Left cardiac atrium (tissue), 4 donors: ENCODE data around the gene TXNL4A. TPM values are rescaled to one million over a fixed set of nuclear protein-coding genes. Genes with fewer than 3 reads are reported as not detected.

Experiments used
- ATAC-seq, 2 donors: fragments of 200-7000 bp; cut with Tn5 transposase; one replicate each; pipeline ENCODE4 v1.9.1; 2020; ENCODE audit warnings: mild to moderate bottlenecking in 2 of 2, moderate library complexity in 2 of 2
- DNase-seq: peaks from one replicate; pipeline ENCODE4 v3.0.0-alpha.2; 2020
- intact Hi-C, 2 donors: fragments of 100-400 bp; cut with DNase I; formaldehyde crosslinking; loops; one replicate each; pipeline versions ENCODE4 v1.14.1 to v1.15.1; 2022 to 2023
- total RNA-seq, 2 donors: library from RNA; stranded (reverse); fragmentation: NEBNext Ultra II Directional; extraction: Animal tissue kit (Norgen Biotek cat#: 25700); gene quantifications; one replicate each; pipeline ENCODE4 v1.2.1, GENCODE V29; 2021
- donor health status: DM: no; HTN: yes; CAD: no.
- donor health status: DM: no; HTN: yes; CAD: no; lungs with severe emphysema.
- donor health status: DM: yes; HTN: yes; CAD: no.
- donor health status: Dilated cardiomyopathy.

TXNL4A gene
- total RNA-seq, 2 donors from 2014 or later: 92.0 to 114 TPM

- intact Hi-C loops: no loop called here
- no peak for DNase-seq
- no peak for ATAC-seq
Measured at GRCh38 chr18:79954791-79955190, 33.6 kb downstream of the TXNL4A start.

DNA sequence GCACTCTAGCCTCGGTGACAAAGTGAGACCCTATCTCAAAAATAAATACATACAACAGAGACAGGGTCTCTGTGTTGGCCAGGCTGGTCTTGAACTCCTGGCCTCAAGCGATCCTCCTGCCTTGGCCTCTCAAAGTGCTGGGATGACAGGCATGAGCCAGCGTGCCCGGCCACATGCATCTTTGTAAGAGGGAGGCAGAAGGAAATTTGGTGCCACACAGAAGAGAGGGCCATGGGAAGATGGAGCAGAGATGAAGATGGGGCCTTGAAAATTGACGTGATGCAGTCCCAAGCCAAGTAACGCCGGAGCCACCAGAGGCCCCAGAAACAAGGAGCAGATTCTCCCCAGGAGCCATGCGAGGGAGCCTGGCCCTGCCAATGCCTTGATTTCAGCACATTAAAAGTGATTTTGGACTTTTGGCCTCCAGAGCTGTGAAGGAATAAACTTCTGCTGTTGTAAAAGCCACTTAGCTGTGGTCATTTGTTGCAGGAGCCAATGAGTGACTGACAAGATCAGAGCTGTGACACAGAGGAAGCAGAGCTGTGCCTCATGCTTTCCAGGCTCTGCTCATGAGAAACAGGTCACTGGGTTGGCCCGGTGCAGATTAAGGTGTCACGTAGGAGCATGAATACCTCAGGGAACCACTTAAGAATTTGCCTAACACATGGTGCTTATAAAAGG, 34.3 kb downstream of the TXNL4A start:
- intact Hi-C loops: no loop called here
- DNase-seq: no peak
- ATAC-seq: no peak

DNA sequence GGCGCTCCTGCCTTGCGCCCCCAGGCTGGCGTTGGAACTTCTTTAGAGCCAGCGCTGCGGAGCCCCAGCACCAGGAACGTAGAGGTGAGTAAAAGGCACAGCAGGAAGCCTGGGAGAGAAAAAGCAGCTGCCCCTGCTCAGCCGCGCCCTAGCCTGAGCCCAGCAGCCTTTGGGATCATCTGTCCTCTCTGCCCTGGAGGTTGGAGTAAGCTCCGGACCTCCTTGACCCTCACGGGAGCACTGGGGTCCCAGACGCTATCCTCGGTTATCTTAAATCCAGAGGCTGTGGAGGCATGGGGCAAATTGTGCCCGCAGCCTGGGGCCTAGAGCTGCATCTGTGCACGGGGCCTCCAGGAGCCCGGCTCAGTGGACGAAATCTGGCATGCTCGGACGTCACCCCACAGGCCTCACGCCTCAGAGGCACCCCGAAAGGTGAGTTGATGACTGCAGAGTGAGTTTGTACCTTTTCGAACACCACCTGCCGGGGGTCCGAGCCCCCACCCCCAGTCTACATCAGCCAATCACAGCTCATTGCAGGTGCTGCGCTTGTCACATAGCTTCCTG, 35.3 kb downstream of the TXNL4A start:
- ATAC-seq (no peak), DNase-seq (no peak)
- intact Hi-C loops: no loop called here

- no peak for DNase-seq
- intact Hi-C loops: no loop called here
Measured at GRCh38 chr18:79952456-79952995, 35.8 kb downstream of the TXNL4A start.

DNA sequence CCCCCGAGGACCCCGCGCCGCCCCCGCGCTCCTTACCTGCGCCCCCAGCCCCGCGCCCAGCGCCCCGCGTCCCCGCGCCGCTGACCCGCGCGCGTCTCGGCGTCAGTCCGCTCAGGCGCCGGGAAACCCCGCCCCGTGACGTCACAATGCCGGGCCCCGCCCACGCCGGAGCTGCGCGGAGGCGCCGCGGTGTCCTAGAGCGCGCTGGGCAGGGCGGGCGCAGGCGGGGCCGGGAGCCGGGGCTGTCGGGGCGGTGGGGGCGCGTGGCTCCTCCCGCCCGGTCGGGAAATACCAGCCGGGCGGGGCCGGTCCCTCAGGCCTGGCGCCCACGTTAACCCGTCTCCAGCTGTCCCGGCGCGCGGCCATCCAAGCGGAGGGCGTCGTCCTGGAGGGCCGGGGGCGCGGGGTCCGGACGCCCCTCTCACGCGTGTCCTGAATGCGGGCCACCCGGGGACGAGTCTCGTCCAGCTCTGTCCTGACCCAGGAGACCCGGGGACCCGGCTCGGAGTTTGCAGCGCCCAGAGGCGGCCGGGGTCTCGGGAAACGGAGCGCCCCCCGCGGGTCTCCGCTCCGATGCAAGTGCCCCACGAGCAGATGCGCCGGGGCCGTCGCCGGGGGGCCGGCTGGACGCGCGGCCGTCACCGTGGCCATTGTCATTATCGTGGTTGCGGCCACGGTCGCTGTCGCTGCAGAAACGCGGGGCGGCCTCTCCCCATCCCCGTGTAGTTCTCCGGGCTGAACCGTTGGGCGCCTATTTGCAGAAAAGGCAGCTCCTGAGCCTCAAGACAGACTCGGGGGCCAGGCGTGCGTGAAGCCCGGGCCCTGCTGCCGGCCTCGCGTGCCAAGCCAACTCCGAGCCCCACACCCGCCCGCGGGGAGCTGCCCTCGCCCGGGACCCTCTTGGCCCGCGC, 36.6 kb downstream of the TXNL4A start, which contains the start of gene SLC66A2:
Gene SLC66A2, minus strand, starts transcription at position 109 of the 911 bp plus-strand sequence. CDS start 727 bp downstream, outside the sequence.
- intact Hi-C loops: no loop called here
- ATAC-seq: peak; percentile 94 to 96
- peak; percentile 93 for DNase-seq

More at GRCh38 chr18:79952456-79952995, 35.8 kb downstream of the TXNL4A start:
- peak in 1 of 2 donors; percentile 1 for ATAC-seq

GRCh38 chr18:79950515-79951341, 37.6 kb downstream of the TXNL4A start:
- intact Hi-C loops: no loop called here
- DNase-seq (no peak), ATAC-seq (peak; percentile 48 to 50)

- ATAC-seq (no peak), DNase-seq (peak; percentile 65)
- intact Hi-C loops: no loop called here
Measured at GRCh38 chr18:79949697-79950487, 38.5 kb downstream of the TXNL4A start.

GRCh38 chr18:79948719-79949411, 39.5 kb downstream of the TXNL4A start:
- intact Hi-C loops: no loop called here
- DNase-seq: no peak
- no peak for ATAC-seq

GRCh38 chr18:79947881-79948610, 40.3 kb downstream of the TXNL4A start:
- ATAC-seq (no peak), DNase-seq (no peak)
- intact Hi-C loops: no loop called here

- ATAC-seq (no peak), DNase-seq (no peak)
- intact Hi-C loops: no loop called here
Measured at GRCh38 chr18:79947054-79947755, 41.2 kb downstream of the TXNL4A start.

GRCh38 chr18:79945118-79946042, 43.0 kb downstream of the TXNL4A start:
- intact Hi-C loops: no loop called here

DNA sequence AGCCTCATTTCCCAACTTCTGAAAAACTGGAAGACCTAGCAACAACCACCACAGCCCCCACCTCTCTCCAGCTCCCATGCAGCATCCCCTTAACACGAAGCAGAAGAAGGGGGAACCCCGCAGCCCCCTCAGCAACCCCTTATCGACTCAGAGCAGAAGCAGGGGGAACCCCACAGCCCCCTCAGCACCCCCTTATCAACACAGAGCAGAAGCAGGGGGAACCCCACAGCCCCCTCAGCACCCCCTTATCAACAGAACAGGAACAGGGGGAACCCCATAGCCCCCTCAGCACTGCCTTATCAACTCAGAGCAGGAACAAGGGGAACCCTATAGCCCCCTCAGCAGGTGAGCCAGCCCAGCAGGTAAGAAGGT, 43.6 kb downstream of the TXNL4A start:
- DNase-seq: no peak
- intact Hi-C loops: no loop called here
- ATAC-seq: no peak

More at GRCh38 chr18:79945118-79946042, 43.0 kb downstream of the TXNL4A start:
- ATAC-seq: no peak
- no peak for DNase-seq

- ATAC-seq (peak; percentile 14 to 70), DNase-seq (no peak)
- intact Hi-C loops: no loop called here
Measured at GRCh38 chr18:79944126-79944731, 44.1 kb downstream of the TXNL4A start.

- intact Hi-C loops: no loop called here
- no peak for ATAC-seq
- DNase-seq: no peak
Measured at GRCh38 chr18:79943608-79944125, 44.7 kb downstream of the TXNL4A start.
